GM12878 (cell line): ENCODE results near the gene PTPRU. TPM values are rescaled to one million over a fixed set of nuclear protein-coding genes. Genes with fewer than 3 reads are reported as not detected.

ENCODE experiments used
- ATAC-seq: fragments of 200-7000 bp; cut with Tn5 transposase; 3 replicates; pipeline ENCODE4 v1.9.1; 2020; ENCODE audit warnings: mild to moderate bottlenecking, moderate library complexity
- BruUV-seq: library from RNA; stranded (reverse); fragments of 400-500 nt; replicated peaks from 2 replicates; lab custom pipeline; 2021; lab: Mats Ljungman, UMichigan
- CTCF ChIA-PET: fragments of 300-600 bp; sonication (Branson Sonifier 250); formaldehyde crosslinking; extraction: SDS; loops from one replicate; lab custom pipeline; 2021; ENCODE audit warnings: inconsistent platforms; lab: Yijun Ruan, JAX
- POLR2A ChIA-PET: fragments of 350-600 bp; formaldehyde crosslinking; extraction: SDS; loops from one replicate; lab custom pipeline; 2021; ENCODE audit warnings: inconsistent platforms; lab: Charles Lee
- RAD21 ChIA-PET: fragments of 300-600 bp; sonication (Branson Sonifier 250); formaldehyde crosslinking; loops from one replicate; lab custom pipeline; 2023; ENCODE audit warnings: antibody characterized with exemption; ENCODE audit not compliant: unreplicated experiment; lab: Charles Lee
- SMC1A ChIA-PET: fragments of 300-600 bp; sonication (Branson Sonifier 250); formaldehyde crosslinking; loops from one replicate; lab custom pipeline; 2023; ENCODE audit not compliant: unreplicated experiment, uncharacterized antibody; lab: Charles Lee
- DNase-seq: peaks from one replicate; pipeline ENCODE4 v3.0.0-alpha.2; 2011; ENCODE audit warnings: low read depth, low spot score
- FAIRE-seq: peaks from 3 replicates; lab custom pipeline; 2011; peaks lifted over from hg19 to GRCh38; lab: Jason Lieb, UNC
- H2AFZ ChIP-seq: 2 replicates; pipeline ENCODE4 v1.6.0; 2011; ENCODE audit warnings: low read depth, low read length, control low read depth; ENCODE audit not compliant: control insufficient read depth
- H3K27ac ChIP-seq: 2 replicates; pipeline ENCODE4 v1.5.1; 2011; ENCODE audit warnings: control low read depth; ENCODE audit not compliant: control insufficient read depth, insufficient read depth
- H3K27me3 ChIP-seq, 2 experiments: replicated peaks in 1 of 2; 2 replicates each; pipeline versions ENCODE4 v1.6.0 to v1.6.1; 2011; ENCODE audit warnings: low read length in 1 of 2; ENCODE audit not compliant: control insufficient read depth in 2 of 2, insufficient read depth in 2 of 2
- H3K36me3 ChIP-seq, 2 experiments: 2 replicates each; pipeline ENCODE4 v1.5.1; 2011; ENCODE audit warnings: low read length in 1 of 2; ENCODE audit not compliant: control insufficient read depth in 2 of 2, insufficient read depth in 2 of 2
- H3K4me1 ChIP-seq: 2 replicates; pipeline ENCODE4 v1.6.1; 2011; ENCODE audit warnings: mild to moderate bottlenecking, low read length, moderate library complexity, mixed read lengths; ENCODE audit not compliant: control insufficient read depth, insufficient read depth
- H3K4me2 ChIP-seq: 2 replicates; pipeline ENCODE4 v1.6.0; 2011; ENCODE audit warnings: control low read depth; ENCODE audit not compliant: control insufficient read depth, insufficient read depth
- H3K4me3 ChIP-seq: fragments of 200-600 bp; sonication (generic); 2 replicates; pipeline ENCODE4 v1.5.1; 2016
- H3K79me2 ChIP-seq: 2 replicates; pipeline ENCODE4 v1.6.0; 2011; ENCODE audit warnings: low read length; ENCODE audit not compliant: control insufficient read depth, insufficient read depth
- H3K9ac ChIP-seq: 2 replicates; pipeline ENCODE4 v1.8.0; 2011; ENCODE audit warnings: low read length, control low read depth, mixed read lengths; ENCODE audit not compliant: control insufficient read depth, insufficient read depth
- H3K9me3 ChIP-seq: replicated peaks from 3 replicates; pipeline ENCODE4 v1.5.1; 2011; ENCODE audit warnings: mild to moderate bottlenecking, low read length; ENCODE audit not compliant: control insufficient read depth, insufficient read depth
- H4K20me1 ChIP-seq: 2 replicates; pipeline ENCODE4 v1.6.0; 2011; ENCODE audit not compliant: control insufficient read depth, insufficient read depth
- EZH2 ChIP-seq: IDR thresholded peaks from 2 replicates; pipeline ENCODE4 v1.6.1; 2012; ENCODE audit warnings: low read depth, mild to moderate bottlenecking, control low read depth, inconsistent platforms, low read length, borderline replicate concordance; ENCODE audit not compliant: control insufficient read depth
- HDAC6 ChIP-seq: fragments of 200-600 bp; sonication (generic); IDR thresholded peaks from one replicate; pipeline ENCODE4 v1.8.0; 2017; ENCODE audit warnings: antibody characterized with exemption; ENCODE audit not compliant: unreplicated experiment
- MYB ChIP-seq: fragments of 150-350 bp; IDR thresholded peaks from 2 replicates; pipeline ENCODE4 v1.6.1; 2014; ENCODE audit warnings: mild to moderate bottlenecking, low read depth, low read length, borderline replicate concordance
- NBN ChIP-seq: fragments of 450-650 bp; IDR thresholded peaks from 2 replicates; pipeline ENCODE4 v1.6.1; 2016
- POLR2AphosphoS5 ChIP-seq: IDR thresholded peaks from 2 replicates; pipeline ENCODE4 v1.6.1; 2011; ENCODE audit warnings: mild to moderate bottlenecking, low read length, inconsistent platforms
- POU2F2 ChIP-seq: IDR thresholded peaks from 3 replicates; pipeline ENCODE4 v1.6.1; 2011; ENCODE audit warnings: low read depth, mild to moderate bottlenecking, low read length, borderline replicate concordance
- RELB ChIP-seq: fragments of 450-650 bp; IDR thresholded peaks from 2 replicates; pipeline ENCODE4 v1.6.1; 2017; ENCODE audit warnings: low read depth, mild to moderate bottlenecking, moderate library complexity
- SIN3A ChIP-seq: IDR thresholded peaks from 2 replicates; pipeline ENCODE4 v1.6.1; 2012; ENCODE audit warnings: low read depth, low read length, improper control_type of control experiment
- SMAD1 ChIP-seq: fragments of 450-650 bp; IDR thresholded peaks from 2 replicates; pipeline ENCODE4 v1.6.1; 2018; ENCODE audit warnings: mild to moderate bottlenecking, low read depth; ENCODE audit not compliant: partially characterized antibody
- ZNF622 ChIP-seq: fragments of 450-650 bp; IDR thresholded peaks from 2 replicates; pipeline ENCODE4 v1.6.1; 2017; ENCODE audit warnings: mild to moderate bottlenecking, inconsistent platforms
- WGBS: methylation state at CpG from one replicate; pipeline ENCODE4 v1.1.6; 2016; ENCODE audit warnings: low lambda C conversion rate; ENCODE audit not compliant: insufficient replicate concordance, insufficient coverage; ENCODE audit errors: missing lambda C conversion rate; 5-methylcytosine and 5-hydroxymethylcytosine counted together
- in situ Hi-C: fragments of 300-500 bp; cut with MboI; formaldehyde crosslinking; loops from 9 replicates; pipeline ENCODE4 v1.14.3; 2018; ENCODE audit warnings: mixed read lengths
- intact Hi-C: fragments of 100-400 bp; cut with micrococcal nuclease; formaldehyde crosslinking; loops from one replicate; pipeline ENCODE4 v1.14.2; 2022; ENCODE audit not compliant: unreplicated experiment
- polyA plus RNA-seq, 11 experiments: library from polyadenylated mRNA; depleted of rRNA in 4 of 11; unstranded in 6 of 11; stranded (reverse) in 5 of 11; fragments of >200 nt; fragmentation: Nextera tagmentation in 4 of 11; fragmentation: Illumina TruSeq in 1 of 11; extraction: Ambion mirVana in 4 of 11; extraction: Trizol in 1 of 11; gene quantifications; 1 replicate in 1 of 11; 2 replicates in 10 of 11; pipeline versions ENCODE4 v1.2.1 to v1.2.3, GENCODE V29; 2011 to 2016; ENCODE audit warnings: inconsistent platforms in 2 of 11, missing spikeins in 2 of 11, low read depth in 1 of 11
- total RNA-seq, 4 experiments: library from RNA; depleted of rRNA in 3 of 4; stranded (reverse); fragments of >200 nt in 3 of 4; fragmentation: Illumina TruSeq in 1 of 4; extraction: Trizol in 1 of 4; gene quantifications; 2 replicates each; pipeline versions ENCODE4 v1.2.1 to v1.2.3, GENCODE V29; 2013 to 2021
- TF ChIP-seq, protein P1 (sequence below): fragments of 450-650 bp; formaldehyde crosslinking; IDR thresholded peaks from 2 replicates; pipeline ENCODE4 v1.4.0; 2022; ENCODE audit warnings: mild to moderate bottlenecking, moderate library complexity

The PTPRU gene
- total and polyA plus RNA-seq, 10 of the 15 experiments (the other 5 are each of a cell fraction or from before 2014, with no cell fraction given): 0.04 to 2.5 (median 0.73) TPM

DNA sequence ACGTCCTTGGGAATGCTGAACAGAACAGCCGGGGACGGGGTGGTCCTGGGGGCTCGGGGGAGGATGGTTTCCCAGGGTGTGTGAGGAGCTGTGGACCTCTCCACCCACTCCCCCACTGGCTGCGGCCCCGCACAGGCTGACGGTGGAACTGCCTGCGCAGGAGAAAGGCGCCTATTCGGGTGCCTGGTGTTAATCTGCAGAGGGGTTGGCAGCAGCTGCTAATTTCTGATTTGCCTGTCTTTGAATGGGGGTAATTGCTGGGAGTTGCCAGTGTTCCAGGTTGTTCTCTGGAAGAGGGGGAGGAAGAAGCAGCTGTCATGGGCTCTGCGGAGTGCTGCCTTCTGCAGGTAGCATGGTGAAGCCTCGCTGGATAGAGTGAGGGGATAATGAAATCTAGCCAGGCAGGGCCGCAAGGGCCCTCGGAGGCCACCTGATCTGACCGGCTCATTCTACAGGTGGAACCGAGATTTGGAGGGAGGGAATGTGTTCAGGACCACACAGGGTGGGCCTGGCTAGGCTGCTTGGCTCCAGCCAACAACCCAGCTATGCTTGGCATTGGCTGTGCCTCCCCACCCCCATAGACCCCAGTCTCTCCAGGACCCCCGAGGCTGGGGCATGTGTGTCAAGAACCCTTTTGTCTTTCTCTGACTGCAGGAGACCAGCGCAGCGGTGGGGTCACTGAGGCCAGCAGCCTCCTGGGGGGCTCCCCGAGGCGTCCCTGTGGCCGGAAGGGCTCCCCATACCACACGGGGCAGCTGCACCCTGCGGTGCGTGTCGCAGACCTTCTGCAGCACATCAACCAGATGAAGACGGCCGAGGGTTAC is 67.1 kb downstream of the PTPRU start:
- no peak overlapping the region for H2AFZ ChIP-seq
- no peak overlapping the region for H3K4me2 ChIP-seq
- FAIRE-seq (no peak), ATAC-seq (no peak), DNase-seq (no peak)
- intact Hi-C loops: no loop called here
- TF ChIP-seq, protein P1, sequence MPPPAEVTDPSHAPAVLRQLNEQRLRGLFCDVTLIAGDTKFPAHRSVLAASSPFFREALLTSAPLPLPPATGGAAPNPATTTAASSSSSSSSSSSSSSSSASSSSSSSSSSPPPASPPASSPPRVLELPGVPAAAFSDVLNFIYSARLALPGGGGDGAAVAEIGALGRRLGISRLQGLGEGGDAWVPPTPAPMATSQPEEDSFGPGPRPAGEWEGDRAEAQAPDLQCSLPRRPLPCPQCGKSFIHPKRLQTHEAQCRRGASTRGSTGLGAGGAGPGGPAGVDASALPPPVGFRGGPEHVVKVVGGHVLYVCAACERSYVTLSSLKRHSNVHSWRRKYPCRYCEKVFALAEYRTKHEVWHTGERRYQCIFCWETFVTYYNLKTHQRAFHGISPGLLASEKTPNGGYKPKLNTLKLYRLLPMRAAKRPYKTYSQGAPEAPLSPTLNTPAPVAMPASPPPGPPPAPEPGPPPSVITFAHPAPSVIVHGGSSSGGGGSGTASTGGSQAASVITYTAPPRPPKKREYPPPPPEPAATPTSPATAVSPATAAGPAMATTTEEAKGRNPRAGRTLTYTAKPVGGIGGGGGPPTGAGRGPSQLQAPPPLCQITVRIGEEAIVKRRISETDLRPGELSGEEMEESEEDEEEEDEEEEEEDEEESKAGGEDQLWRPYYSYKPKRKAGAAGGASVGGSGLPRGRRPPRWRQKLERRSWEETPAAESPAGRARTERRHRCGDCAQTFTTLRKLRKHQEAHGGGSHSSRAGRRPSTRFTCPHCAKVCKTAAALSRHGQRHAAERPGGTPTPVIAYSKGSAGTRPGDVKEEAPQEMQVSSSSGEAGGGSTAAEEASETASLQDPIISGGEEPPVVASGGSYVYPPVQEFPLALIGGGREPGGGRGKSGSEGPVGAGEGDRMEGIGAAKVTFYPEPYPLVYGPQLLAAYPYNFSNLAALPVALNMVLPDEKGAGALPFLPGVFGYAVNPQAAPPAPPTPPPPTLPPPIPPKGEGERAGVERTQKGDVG (CRISPR knock-in tag): no peak
- no peak for TF ChIP-seq ZNF622
- TF ChIP-seq POU2F2: no peak
- TF ChIP-seq POLR2AphosphoS5: no peak
- no peak for TF ChIP-seq SMAD1
- no peak for TF ChIP-seq SIN3A
- TF ChIP-seq HDAC6: no peak
- no peak for TF ChIP-seq MYB
- no peak for TF ChIP-seq RELB
- TF ChIP-seq EZH2: no peak
- no peak for TF ChIP-seq NBN
- no peaks in the 10 kb centered on the region for H3K9me3 ChIP-seq
- ChIA-PET POLR2A (no interaction called here), SMC1A (no interaction called here), RAD21 (no interaction called here), CTCF (no interaction called here)
- no peaks in the 10 kb centered on the region for H3K27me3 ChIP-seq
- H3K27ac ChIP-seq: no peak overlapping the region
- BruUV-seq: no TSS peak
- no peak overlapping the region for H3K4me3 ChIP-seq
- H3K9ac ChIP-seq: no peak overlapping the region
- in situ Hi-C loops: no loop called here
- H3K36me3 ChIP-seq: no peaks in the 10 kb centered on the region
- H3K4me1 ChIP-seq: no peaks in the 10 kb centered on the region
- H4K20me1 ChIP-seq: no peaks in the 10 kb centered on the region
- 41% methylated on average over 28 of the region's 28 CpGs for WGBS
- H3K79me2 ChIP-seq: no peaks in the 10 kb centered on the region
